PFSK-1 (cell line): ENCODE results near the gene BTBD16.

Experiments
- POLR2AphosphoS5 ChIP-seq: IDR thresholded peaks from 2 replicates; pipeline ENCODE4 v1.6.1; 2012; ENCODE audit warnings: low read depth, mild to moderate bottlenecking, control low read depth, low read length, moderate library complexity
- SIN3A ChIP-seq: IDR thresholded peaks from 2 replicates; pipeline ENCODE4 v1.6.1; 2012; ENCODE audit warnings: mild to moderate bottlenecking, low read length, moderate library complexity, borderline replicate concordance; ENCODE audit not compliant: insufficient read depth
- TAF1 ChIP-seq: IDR thresholded peaks from 2 replicates; pipeline ENCODE4 v1.6.1; 2012; ENCODE audit warnings: low read length, control low read depth, borderline replicate concordance; ENCODE audit not compliant: insufficient read depth
- TF ChIP-seq, protein P1 (sequence below), 2 experiments: IDR thresholded peaks; 2 replicates each; pipeline versions ENCODE4 v1.6.1 to v1.8.0; 2011 to 2012; ENCODE audit warnings: low read depth in 2 of 2, low read length in 2 of 2, control low read depth in 1 of 2, inconsistent platforms in 1 of 2, mild to moderate bottlenecking in 1 of 2, moderate library complexity in 1 of 2; ENCODE audit not compliant: insufficient read depth in 1 of 2

DNA sequence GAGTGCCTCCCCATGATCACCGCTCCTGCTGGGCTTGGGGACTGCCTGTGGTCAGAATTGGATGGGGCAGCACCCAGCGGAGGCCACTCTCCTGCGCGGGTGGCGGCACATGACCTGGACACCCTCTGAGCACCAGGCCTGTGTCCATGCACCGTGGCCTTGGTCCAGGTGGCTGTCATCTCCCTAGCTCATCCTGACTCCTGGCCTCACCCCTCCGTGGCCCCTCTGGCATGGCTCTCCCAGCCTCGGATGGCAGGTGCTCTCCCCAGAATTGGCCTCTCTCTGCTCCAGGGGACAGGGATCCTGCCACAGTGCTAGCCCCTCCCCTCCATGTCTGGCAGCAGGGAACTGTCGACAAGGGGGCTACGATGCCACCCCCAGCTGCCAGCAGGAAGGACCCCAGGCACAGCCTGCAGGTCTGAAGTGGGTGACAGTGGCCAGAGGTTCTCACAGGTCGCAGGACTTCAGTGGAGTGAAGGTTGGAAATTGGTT is 37.2 kb upstream of the BTBD16 start:
- TF ChIP-seq SIN3A = no peak
- no peak for TF ChIP-seq POLR2AphosphoS5
- TF ChIP-seq, protein P1, sequence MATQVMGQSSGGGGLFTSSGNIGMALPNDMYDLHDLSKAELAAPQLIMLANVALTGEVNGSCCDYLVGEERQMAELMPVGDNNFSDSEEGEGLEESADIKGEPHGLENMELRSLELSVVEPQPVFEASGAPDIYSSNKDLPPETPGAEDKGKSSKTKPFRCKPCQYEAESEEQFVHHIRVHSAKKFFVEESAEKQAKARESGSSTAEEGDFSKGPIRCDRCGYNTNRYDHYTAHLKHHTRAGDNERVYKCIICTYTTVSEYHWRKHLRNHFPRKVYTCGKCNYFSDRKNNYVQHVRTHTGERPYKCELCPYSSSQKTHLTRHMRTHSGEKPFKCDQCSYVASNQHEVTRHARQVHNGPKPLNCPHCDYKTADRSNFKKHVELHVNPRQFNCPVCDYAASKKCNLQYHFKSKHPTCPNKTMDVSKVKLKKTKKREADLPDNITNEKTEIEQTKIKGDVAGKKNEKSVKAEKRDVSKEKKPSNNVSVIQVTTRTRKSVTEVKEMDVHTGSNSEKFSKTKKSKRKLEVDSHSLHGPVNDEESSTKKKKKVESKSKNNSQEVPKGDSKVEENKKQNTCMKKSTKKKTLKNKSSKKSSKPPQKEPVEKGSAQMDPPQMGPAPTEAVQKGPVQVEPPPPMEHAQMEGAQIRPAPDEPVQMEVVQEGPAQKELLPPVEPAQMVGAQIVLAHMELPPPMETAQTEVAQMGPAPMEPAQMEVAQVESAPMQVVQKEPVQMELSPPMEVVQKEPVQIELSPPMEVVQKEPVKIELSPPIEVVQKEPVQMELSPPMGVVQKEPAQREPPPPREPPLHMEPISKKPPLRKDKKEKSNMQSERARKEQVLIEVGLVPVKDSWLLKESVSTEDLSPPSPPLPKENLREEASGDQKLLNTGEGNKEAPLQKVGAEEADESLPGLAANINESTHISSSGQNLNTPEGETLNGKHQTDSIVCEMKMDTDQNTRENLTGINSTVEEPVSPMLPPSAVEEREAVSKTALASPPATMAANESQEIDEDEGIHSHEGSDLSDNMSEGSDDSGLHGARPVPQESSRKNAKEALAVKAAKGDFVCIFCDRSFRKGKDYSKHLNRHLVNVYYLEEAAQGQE (IDR thresholded peaks at IDR 0.05; ENCODE audit: insufficient read depth in 1 of 2, low read depth in 2 of 2, low read length in 2 of 2) = no peak
- TF ChIP-seq TAF1 = no peak
